Measurements from ENCODE around the gene GPBAR1. TPM values are rescaled to one million over a fixed set of nuclear protein-coding genes. Genes with fewer than 3 reads are reported as not detected.
"Not testable (repeated sequence)": the region's sequence is repeated elsewhere in the genome, so short reads cannot be mapped to it uniquely, and the experiment has no call there.

Gene GPBAR1
- total and polyA plus RNA-seq, 4 experiments from 2014 or later, result 0.17 to 1.2 (median 0.67) TPM

DNA sequence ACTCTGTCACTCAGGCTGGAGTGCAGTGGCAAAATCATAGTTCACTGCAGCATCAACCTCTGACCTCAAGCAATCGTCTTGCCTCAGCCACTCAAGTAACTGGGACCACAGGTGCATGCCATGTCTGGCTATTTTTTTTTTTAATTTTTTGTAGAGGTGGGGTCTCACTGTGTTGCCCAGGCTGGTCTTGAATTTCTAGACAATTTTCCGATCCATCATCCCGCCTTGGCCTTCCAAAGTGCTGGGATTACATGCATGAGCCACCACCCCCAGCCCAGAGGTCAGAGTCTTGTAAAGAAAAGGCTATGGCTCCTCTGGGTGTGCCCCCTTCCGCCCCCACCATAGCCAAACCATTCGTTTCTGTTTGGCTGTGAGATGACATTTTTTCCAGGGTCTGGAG lies 44.6 kb downstream of the GPBAR1 start:
- Mint-ChIP-seq H3K36me3 (no peaks in the 10 kb centered on the region), H3K4me1 (peaks cover 3 to 11% (median 6%) of the 10 kb centered on the region in 4 donors), H3K9me3 (no peaks in the 10 kb centered on the region), H3K27me3 (peaks cover 0 to 1% of the 10 kb centered on the region in 2 donors), H3K4me3 (no peak overlapping the region), H3K27ac (peak overlapping the region in 1 of 7 donors; percentile 41)
- Histone ChIP-seq H3K27me3 (ENCODE audit: insufficient read depth, low read length) (no peaks in the 10 kb centered on the region), H3K4me3 (ENCODE audit: low read length in 2 of 2) (no peak overlapping the region), H3K9me3 (ENCODE audit: control insufficient read depth in 1 of 2, low read length in 2 of 2) (no peaks in the 10 kb centered on the region), H3K4me1 (ENCODE audit: insufficient read depth, low read length) (peaks cover 8% of the 10 kb centered on the region), H3K27ac (ENCODE audit: low read depth, low read length) (no peak overlapping the region), H3K36me3 (ENCODE audit: insufficient read depth, low read length) (no peaks in the 10 kb centered on the region)
- intact Hi-C loops (cut with micrococcal nuclease), result no loop called here
- ChIA-PET POLR2A (ENCODE audit: partially characterized antibody) (no interaction called here), CTCF (ENCODE audit: partially characterized antibody) (interaction anchor here (1.5 to 5.4 kb wide), 2 partner anchors 52 to 56 kb away, joined by 3 to 44 read pairs; partner anchors contain the start of gene CATIP)
- DNase-seq, result no peak

DNA sequence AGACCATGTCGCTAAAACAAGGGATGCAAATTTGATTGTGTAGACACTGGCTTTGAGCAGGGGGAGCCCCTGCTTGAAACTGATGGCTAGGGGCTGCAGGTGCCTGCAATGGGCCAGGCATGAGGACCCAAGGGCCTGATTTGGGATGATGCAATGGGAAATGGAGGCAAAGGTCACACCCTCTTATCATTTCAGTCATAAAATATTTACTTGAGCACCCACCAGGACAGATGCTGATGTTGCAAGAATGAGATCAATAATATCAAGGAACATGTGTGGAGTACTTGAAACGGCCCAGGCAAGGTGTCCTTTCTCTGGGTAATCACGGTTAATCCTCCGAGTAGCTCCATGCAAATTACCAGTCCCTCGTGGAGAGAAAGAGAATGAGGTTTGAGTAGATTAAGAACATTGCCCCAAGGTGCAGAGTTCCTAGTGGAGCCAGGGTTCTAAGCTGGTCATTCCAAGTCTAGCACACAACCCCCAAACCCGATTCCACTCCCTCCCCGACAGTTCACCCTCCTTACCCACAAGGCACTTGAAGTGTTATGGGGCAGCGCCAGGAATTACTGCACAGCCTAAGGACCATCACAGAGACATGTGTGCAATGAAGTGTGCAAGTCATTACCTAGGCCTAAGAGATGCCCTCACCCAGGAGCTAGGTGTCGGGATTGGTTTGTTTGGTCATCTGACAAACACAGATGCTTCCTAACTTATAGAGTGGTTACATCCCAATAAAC lies 45.5 kb downstream of the GPBAR1 start:
- H3K36me3 Mint-ChIP-seq, result no peaks in the 10 kb centered on the region
- CTCF ChIA-PET (ENCODE audit: partially characterized antibody), result interaction anchor here (0.8 to 5.4 kb wide), 7 partner anchors 8 to 51 kb away, joined by 3 to 44 read pairs (median 4); partner anchors contain the start of gene CATIP
- H3K27ac Mint-ChIP-seq, result no peak overlapping the region
- no peaks in the 10 kb centered on the region for H3K9me3 Mint-ChIP-seq
- no peak overlapping the region for H3K4me3 Mint-ChIP-seq
- intact Hi-C loops (cut with micrococcal nuclease), result no loop called here
- H3K27me3 Mint-ChIP-seq, result peaks cover 0 to 1% of the 10 kb centered on the region in 2 donors
- no peak overlapping the region for H3K27ac ChIP-seq (ENCODE audit: low read depth, low read length)
- peaks cover under 1 to 8% (median 2%) of the 10 kb centered on the region in 4 donors for H3K4me1 Mint-ChIP-seq
- POLR2A ChIA-PET (ENCODE audit: partially characterized antibody), result interaction anchor here (0.9 to 1.4 kb wide), 2 partner anchors 50 to 90 kb away, joined by 3 to 6 read pairs; partner anchors contain the start of gene CATIP
- no peaks in the 10 kb centered on the region for H3K27me3 ChIP-seq (ENCODE audit: insufficient read depth, low read length)
- H3K4me3 ChIP-seq (ENCODE audit: low read length in 2 of 2), result no peak overlapping the region
- DNase-seq, result no peak
- no peaks in the 10 kb centered on the region for H3K9me3 ChIP-seq (ENCODE audit: control insufficient read depth in 1 of 2, low read length in 2 of 2)
- no peaks in the 10 kb centered on the region for H3K36me3 ChIP-seq (ENCODE audit: insufficient read depth, low read length)
- H3K4me1 ChIP-seq (ENCODE audit: insufficient read depth, low read length), result peaks cover 3% of the 10 kb centered on the region

DNA sequence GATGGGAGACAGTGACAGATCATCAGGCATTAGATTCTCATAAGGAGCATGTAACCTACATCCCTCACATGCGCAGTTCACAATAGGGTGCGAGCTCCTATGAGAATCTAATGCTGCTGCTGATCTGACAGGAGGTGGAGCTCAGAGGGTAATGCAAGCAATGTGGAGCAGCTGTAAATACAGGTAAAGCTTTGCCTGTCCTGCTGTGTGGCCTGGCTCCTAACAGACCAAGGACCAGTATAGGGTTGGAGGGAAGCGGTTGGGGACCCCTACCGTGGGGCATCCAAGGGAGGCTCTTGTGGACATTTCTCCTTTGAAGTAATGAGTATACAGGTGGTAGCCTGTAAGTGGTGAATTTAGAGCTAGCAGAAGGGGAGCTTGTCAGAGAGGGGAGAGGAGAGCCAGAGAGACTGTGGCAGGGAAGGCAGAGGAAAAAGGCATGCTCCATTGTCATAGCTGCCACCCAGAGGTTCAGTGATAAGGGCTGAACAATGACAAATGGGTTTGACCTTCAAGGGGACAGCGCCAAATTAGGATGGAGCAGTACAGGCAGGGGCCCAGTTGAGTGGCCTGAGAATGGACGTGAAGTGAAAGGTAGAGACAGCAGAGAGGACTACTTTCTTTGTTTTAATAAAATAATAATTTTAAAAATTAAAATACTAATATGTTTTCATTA lies 46.7 kb downstream of the GPBAR1 start:
- ChIA-PET CTCF (ENCODE audit: partially characterized antibody) (interaction anchor here (0.9 to 5.4 kb wide), 9 partner anchors 9 to 81 kb away, joined by 3 to 44 read pairs (median 4); partner anchors contain the start of gene CATIP), POLR2A (ENCODE audit: partially characterized antibody) (interaction anchor here (0.9 to 1.4 kb wide), 5 partner anchors 10 to 89 kb away, joined by 3 to 6 read pairs (median 4); partner anchors contain the start of genes CATIP, PNKD and TMBIM1)
- Histone ChIP-seq H3K27ac (ENCODE audit: low read depth, low read length) (no peak overlapping the region), H3K27me3 (ENCODE audit: insufficient read depth, low read length) (no peaks in the 10 kb centered on the region), H3K9me3 (ENCODE audit: control insufficient read depth in 1 of 2, low read length in 2 of 2) (no peaks in the 10 kb centered on the region), H3K36me3 (ENCODE audit: insufficient read depth, low read length) (no peaks in the 10 kb centered on the region), H3K4me1 (ENCODE audit: insufficient read depth, low read length) (no peaks in the 10 kb centered on the region), H3K4me3 (ENCODE audit: low read length in 2 of 2) (no peak overlapping the region)
- H3K36me3 Mint-ChIP-seq, result no peaks in the 10 kb centered on the region
- intact Hi-C loops (cut with micrococcal nuclease), result no loop called here
- DNase-seq, result no peak
- H3K9me3 Mint-ChIP-seq, result no peaks in the 10 kb centered on the region
- peaks cover 2 to 5% (median 3%) of the 10 kb centered on the region in 4 donors for H3K4me1 Mint-ChIP-seq
- peak overlapping the region in 1 of 7 donors; percentile 29 for H3K27ac Mint-ChIP-seq
- peaks cover 0 to 1% of the 10 kb centered on the region in 2 donors for H3K27me3 Mint-ChIP-seq
- no peak overlapping the region for H3K4me3 Mint-ChIP-seq

DNA sequence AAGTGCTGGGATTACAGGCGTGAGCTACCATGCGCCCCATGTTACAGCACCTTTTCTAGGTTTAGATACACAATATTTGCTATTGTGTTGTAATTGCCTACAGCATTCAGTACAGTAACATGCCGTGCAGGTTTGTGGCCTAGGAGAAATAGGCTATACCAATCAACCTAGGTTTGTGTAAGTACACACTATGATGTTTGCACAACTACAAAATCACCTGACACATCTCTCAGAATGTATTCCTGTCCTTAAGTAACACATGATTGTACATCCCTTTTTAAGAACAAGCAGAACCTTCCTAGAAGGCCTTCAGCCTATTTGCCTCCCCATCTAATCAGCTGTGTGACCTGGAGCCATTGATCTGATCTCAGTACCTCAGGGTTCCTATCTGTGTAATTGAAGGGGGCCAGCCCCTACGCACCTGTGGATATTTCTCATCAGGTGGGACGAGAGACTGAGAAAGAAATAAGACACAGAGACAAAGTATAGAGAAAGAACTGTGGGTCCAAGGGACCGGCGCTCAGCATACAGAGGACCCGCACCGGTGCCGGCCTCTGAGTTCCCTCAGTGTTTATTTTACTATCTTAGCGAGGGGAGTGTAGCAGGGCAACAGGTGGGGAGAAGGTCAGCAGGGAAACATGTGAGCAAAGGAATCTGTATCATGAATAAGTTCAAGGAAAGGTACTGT lies 50.2 kb downstream of the GPBAR1 start:
- no peaks in the 10 kb centered on the region for H3K27me3 ChIP-seq (ENCODE audit: insufficient read depth, low read length)
- Mint-ChIP-seq H3K36me3 (no peaks in the 10 kb centered on the region), H3K9me3 (peaks cover 0 to 3% (median 0%) of the 10 kb centered on the region in 8 donors), H3K27ac (peak overlapping the region in 1 of 7 donors; percentile 66), H3K4me1 (peaks cover 6 to 15% (median 9%) of the 10 kb centered on the region in 4 donors), H3K4me3 (no peak overlapping the region), H3K27me3 (peaks cover 0 to 1% of the 10 kb centered on the region in 2 donors)
- no peaks in the 10 kb centered on the region for H3K9me3 ChIP-seq (ENCODE audit: control insufficient read depth in 1 of 2, low read length in 2 of 2)
- peaks cover 8% of the 10 kb centered on the region for H3K4me1 ChIP-seq (ENCODE audit: insufficient read depth, low read length)
- H3K4me3 ChIP-seq (ENCODE audit: low read length in 2 of 2), result no peak overlapping the region
- ChIA-PET CTCF (ENCODE audit: partially characterized antibody) (no interaction called here), POLR2A (ENCODE audit: partially characterized antibody) (no interaction called here)
- no peak overlapping the region for H3K27ac ChIP-seq (ENCODE audit: low read depth, low read length)
- intact Hi-C loops (cut with micrococcal nuclease), result no loop called here
- H3K36me3 ChIP-seq (ENCODE audit: insufficient read depth, low read length), result no peaks in the 10 kb centered on the region
- DNase-seq, result no peak

DNA sequence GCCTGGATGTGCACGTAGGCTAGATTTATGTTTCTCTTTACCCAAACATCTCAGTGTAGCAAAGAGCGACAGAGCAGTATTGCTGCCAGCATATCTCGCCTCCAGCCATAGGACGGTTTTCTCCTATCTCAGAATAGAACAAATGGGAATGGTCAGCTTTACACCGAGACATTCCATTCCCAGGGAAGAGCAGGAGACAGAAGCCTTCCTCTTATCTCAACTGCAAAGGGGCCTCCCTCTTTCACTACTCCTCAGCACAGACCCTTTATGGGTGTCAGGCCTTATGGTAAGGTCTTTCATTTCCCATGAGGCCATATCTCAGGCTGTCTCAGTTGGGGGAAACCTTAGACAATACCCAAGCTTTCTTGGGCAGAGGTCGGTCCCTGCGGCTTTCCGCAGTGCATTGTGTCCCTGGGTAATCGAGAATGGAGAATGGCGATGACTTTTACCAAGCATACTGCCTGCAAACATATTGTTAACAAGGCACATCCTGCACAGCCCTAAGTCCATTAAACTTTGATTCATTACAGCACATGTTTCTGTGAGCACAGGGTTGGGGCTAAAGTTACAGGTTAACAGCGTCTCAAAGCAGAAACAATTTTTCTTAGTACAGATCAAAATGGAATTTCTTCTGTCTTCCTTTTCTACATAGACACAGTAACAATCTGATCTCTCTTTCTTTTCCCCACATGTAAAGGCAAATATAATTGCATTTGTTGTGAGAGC lies 50.9 kb downstream of the GPBAR1 start:
- H3K27me3 ChIP-seq (ENCODE audit: insufficient read depth, low read length); H3K27ac ChIP-seq (ENCODE audit: low read depth, low read length); CTCF ChIA-PET (ENCODE audit: partially characterized antibody); H3K36me3 Mint-ChIP-seq; H3K4me3 Mint-ChIP-seq; H3K27me3 Mint-ChIP-seq; DNase-seq; intact Hi-C loops (cut with micrococcal nuclease); H3K4me3 ChIP-seq (ENCODE audit: low read length in 2 of 2); H3K9me3 Mint-ChIP-seq; H3K36me3 ChIP-seq (ENCODE audit: insufficient read depth, low read length); H3K9me3 ChIP-seq (ENCODE audit: control insufficient read depth in 1 of 2, low read length in 2 of 2): not testable (repeated sequence)
- peaks cover 15% of the 10 kb centered on the region for H3K4me1 ChIP-seq (ENCODE audit: insufficient read depth, low read length)
- POLR2A ChIA-PET (ENCODE audit: partially characterized antibody), result interaction anchor here (0.6 kb wide), 1 partner anchor 94 kb away, joined by 4 read pairs; no protein-coding TSS in a partner anchor
- Mint-ChIP-seq H3K4me1 (peaks cover 11 to 22% (median 15%) of the 10 kb centered on the region in 4 donors), H3K27ac (peak overlapping the region in 3 of 7 donors; percentile 31 to 57 (median 49))

DNA sequence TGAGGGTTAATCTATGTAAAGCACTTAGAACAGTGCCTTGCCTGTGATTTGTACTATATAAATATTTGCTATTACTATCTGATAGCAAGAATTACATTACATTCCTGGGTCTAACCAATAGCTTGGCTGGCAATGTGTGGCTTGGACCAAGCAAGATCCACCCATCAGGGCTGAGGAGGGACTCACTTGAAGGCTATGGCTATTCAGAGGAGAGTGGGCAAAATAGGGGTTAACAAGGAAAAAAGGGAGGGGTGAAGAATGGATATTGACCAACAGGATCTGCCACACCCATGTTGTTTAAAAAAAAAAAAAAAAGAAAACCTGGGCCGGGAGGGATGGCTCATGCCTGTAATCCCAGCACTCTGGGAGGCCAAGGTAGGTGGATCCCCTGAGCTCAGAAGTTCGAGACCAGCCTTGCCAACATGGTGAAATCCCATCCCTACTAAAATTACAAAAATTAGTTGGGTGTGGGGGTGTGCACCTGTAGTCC lies 51.5 kb downstream of the GPBAR1 start:
- Histone ChIP-seq H3K27ac (ENCODE audit: low read depth, low read length) (no peak overlapping the region), H3K9me3 (ENCODE audit: control insufficient read depth in 1 of 2, low read length in 2 of 2) (no peaks in the 10 kb centered on the region), H3K4me3 (ENCODE audit: low read length in 2 of 2) (no peak overlapping the region), H3K36me3 (ENCODE audit: insufficient read depth, low read length) (no peaks in the 10 kb centered on the region), H3K27me3 (ENCODE audit: insufficient read depth, low read length) (no peaks in the 10 kb centered on the region), H3K4me1 (ENCODE audit: insufficient read depth, low read length) (peaks cover 21% of the 10 kb centered on the region)
- ChIA-PET POLR2A (ENCODE audit: partially characterized antibody) (interaction anchor here (0.6 kb wide), 2 partner anchors 94 to 258 kb away, joined by 3 to 4 read pairs; no protein-coding TSS in a partner anchor), CTCF (ENCODE audit: partially characterized antibody) (no interaction called here)
- H3K27me3 Mint-ChIP-seq, result peaks cover 0 to 1% of the 10 kb centered on the region in 2 donors
- no peak overlapping the region for H3K4me3 Mint-ChIP-seq
- H3K4me1 Mint-ChIP-seq, result peaks cover 17 to 28% (median 21%) of the 10 kb centered on the region in 4 donors
- no peak for DNase-seq
- peaks cover 0 to 3% (median 0%) of the 10 kb centered on the region in 8 donors for H3K9me3 Mint-ChIP-seq
- H3K27ac Mint-ChIP-seq, result peak overlapping the region in 3 of 7 donors; percentile 31 to 57 (median 49)
- intact Hi-C loops (cut with micrococcal nuclease), result no loop called here
- H3K36me3 Mint-ChIP-seq, result peaks cover 0 to 3% of the 10 kb centered on the region in 2 donors
